HepG2 (cell line): ENCODE data around the gene HOXC5. TPM values are rescaled to one million over a fixed set of nuclear protein-coding genes. Genes with fewer than 3 reads are reported as not detected.

Experiments
- ATAC-seq: fragments of 200-7000 bp; cut with Tn5 transposase; 3 replicates; pipeline ENCODE4 v1.9.1; 2020; ENCODE audit warnings: mild to moderate bottlenecking, moderate library complexity
- BruUV-seq: library from RNA; stranded (reverse); fragments of 400-500 nt; replicated peaks from 2 replicates; lab custom pipeline; 2021; lab: Mats Ljungman, UMichigan
- CTCF ChIA-PET: fragments of 300-600 bp; formaldehyde crosslinking; extraction: SDS; loops from one replicate; lab custom pipeline; 2021; ENCODE audit warnings: low total read pairs, inconsistent platforms, low intra/inter-chr PET ratio; lab: Yijun Ruan, JAX
- POLR2A ChIA-PET: fragments of 350-600 bp; sonication (Branson Sonifier 250); formaldehyde crosslinking; loops from one replicate; lab custom pipeline; 2020; ENCODE audit warnings: antibody characterized with exemption, inconsistent platforms; lab: Yijun Ruan, JAX
- DNase-seq: peaks from one replicate; pipeline ENCODE4 v3.0.0-alpha.2; 2015; ENCODE audit warnings: low spot score
- FAIRE-seq: peaks from 3 replicates; lab custom pipeline; 2011; peaks lifted over from hg19 to GRCh38; lab: Jason Lieb, UNC
- H2AFZ ChIP-seq: one replicate; pipeline ENCODE4 v1.6.1; 2011; ENCODE audit warnings: low read length, inconsistent platforms
- H3K27ac ChIP-seq: fragments of 300-600 bp; 3 replicates; pipeline ENCODE4 v1.8.0; 2011; ENCODE audit warnings: mixed run types, mild to moderate bottlenecking, mixed read lengths, low read length, inconsistent platforms; ENCODE audit not compliant: insufficient read depth; ENCODE audit errors: extremely low read length
- H3K27me3 ChIP-seq, 2 experiments: fragments of 200-600 bp in 1 of 2; 2 replicates in 1 of 2; 3 replicates in 1 of 2; pipeline versions ENCODE4 v1.6.0 to v1.8.0; 2011; ENCODE audit warnings: low read length in 2 of 2, mild to moderate bottlenecking in 2 of 2, moderate library complexity in 2 of 2, inconsistent platforms in 1 of 2; ENCODE audit not compliant: insufficient read depth in 2 of 2, control insufficient read depth in 1 of 2
- H3K36me3 ChIP-seq, 2 experiments: fragments of 200-600 bp in 1 of 2; replicated peaks in 1 of 2; 2 replicates in 1 of 2; 3 replicates in 1 of 2; pipeline versions ENCODE4 v1.5.1 to v1.8.0; 2011; ENCODE audit warnings: low read length in 2 of 2, inconsistent platforms in 1 of 2; ENCODE audit not compliant: insufficient read depth in 2 of 2, control insufficient read depth in 1 of 2
- H3K4me1 ChIP-seq: 2 replicates; pipeline ENCODE4 v1.5.1; 2012; ENCODE audit warnings: low read length, inconsistent platforms; ENCODE audit not compliant: insufficient read depth
- H3K4me2 ChIP-seq: 2 replicates; pipeline ENCODE4 v1.6.0; 2011; ENCODE audit warnings: low read depth, low read length, inconsistent platforms
- H3K4me3 ChIP-seq, 3 experiments: fragments of 200-600 bp in 1 of 3; sonication (generic), shearing (Covaris generic) in 1 of 3; replicated peaks in 1 of 3; 2 replicates each; pipeline ENCODE4 v1.5.1; 2011 to 2016; ENCODE audit warnings: low read length in 3 of 3, inconsistent platforms in 2 of 3, low read depth in 2 of 3, mild to moderate bottlenecking in 2 of 3, control low read depth in 1 of 3, mixed read lengths in 1 of 3; ENCODE audit not compliant: insufficient read depth in 1 of 3
- H3K79me2 ChIP-seq: one replicate; pipeline ENCODE4 v1.6.1; 2011; ENCODE audit warnings: low read length, inconsistent platforms; ENCODE audit not compliant: insufficient read depth
- H3K9ac ChIP-seq: 2 replicates; pipeline ENCODE4 v1.6.0; 2011; ENCODE audit warnings: mild to moderate bottlenecking, low read depth, low read length, inconsistent platforms; ENCODE audit not compliant: insufficient read depth
- H3K9me3 ChIP-seq: 2 replicates; pipeline ENCODE4 v1.5.1; 2012; ENCODE audit warnings: mild to moderate bottlenecking, low read length
- H4K20me1 ChIP-seq: 2 replicates; pipeline ENCODE4 v1.6.0; 2011; ENCODE audit warnings: inconsistent platforms, mild to moderate bottlenecking, low read length, moderate library complexity; ENCODE audit not compliant: insufficient read depth
- GTF2F1 ChIP-seq: fragments of 150-350 bp; IDR thresholded peaks from 2 replicates; pipeline ENCODE4 v1.6.1; 2014; ENCODE audit warnings: low read length
- IRF2 ChIP-seq: IDR thresholded peaks from 2 replicates; pipeline ENCODE4 v1.6.1; 2018; ENCODE audit warnings: missing genetic modification reagents, missing compliant biosample characterization
- KLF15 ChIP-seq: sonication (generic); formaldehyde crosslinking; IDR thresholded peaks from 2 replicates; pipeline ENCODE4 v1.8.1; 2023; ENCODE audit warnings: borderline replicate concordance, mild to moderate bottlenecking, inconsistent platforms, missing genetic modification reagents, mixed read lengths
- NFATC3 ChIP-seq: sonication (generic); formaldehyde crosslinking; IDR thresholded peaks from 2 replicates; pipeline ENCODE4 v1.5.1; 2020; ENCODE audit warnings: mild to moderate bottlenecking, missing genetic modification reagents
- REL ChIP-seq: sonication (generic); formaldehyde crosslinking; conservative IDR thresholded peaks from 2 replicates; pipeline ENCODE4 v1.8.0; 2022; ENCODE audit warnings: mild to moderate bottlenecking, missing genetic modification reagents, moderate library complexity
- SYNCRIP ChIP-seq: fragments of 200-400 bp; formaldehyde crosslinking; IDR thresholded peaks from 2 replicates; pipeline ENCODE4 v1.6.1; 2018; ENCODE audit warnings: mild to moderate bottlenecking, low read depth, low read length; ENCODE audit not compliant: insufficient read depth
- ZBTB38 ChIP-seq: sonication (generic); formaldehyde crosslinking; IDR thresholded peaks from 2 replicates; pipeline ENCODE4 v1.5.1; 2020; ENCODE audit warnings: mild to moderate bottlenecking, missing genetic modification reagents
- ZNF484 ChIP-seq: sonication (generic); formaldehyde crosslinking; IDR thresholded peaks from 2 replicates; pipeline ENCODE4 v1.5.1; 2020; ENCODE audit warnings: mild to moderate bottlenecking, low read depth, missing genetic modification reagents, borderline replicate concordance
- whole genome bisulfite sequencing: methylation state at CpG from one replicate; pipeline ENCODE4 v1.1.6; 2017; ENCODE audit warnings: low lambda C conversion rate; 5-methylcytosine and 5-hydroxymethylcytosine counted together
- in situ Hi-C: cut with HindIII; loops from 2 replicates; pipeline ENCODE4 v1.10.0; 2017; ENCODE audit warnings: low pct_unique_long_range_greater_than_20kb; ENCODE audit not compliant: extremely low pct_ligation_motif_present
- intact Hi-C: fragments of 100-400 bp; cut with micrococcal nuclease; formaldehyde crosslinking; loops from one replicate; pipeline ENCODE4 v1.10.0; 2022; ENCODE audit not compliant: unreplicated experiment
- polyA plus RNA-seq, 8 experiments: library from polyadenylated mRNA; depleted of rRNA in 3 of 8; stranded (reverse) in 7 of 8; unstranded in 1 of 8; fragments of >200 nt; fragmentation: Illumina TruSeq in 4 of 8; extraction: Trizol in 4 of 8; gene quantifications; 2 replicates each; pipeline versions ENCODE4 v1.2.1 to v1.2.3, GENCODE V29; 2011 to 2016; ENCODE audit warnings: low read depth in 4 of 8, missing spikeins in 1 of 8, mixed read lengths in 1 of 8; ENCODE audit not compliant: insufficient read depth in 1 of 8
- total RNA-seq, 5 experiments: library from RNA; depleted of rRNA; stranded (reverse); fragments of >200 nt; fragmentation: Illumina TruSeq; extraction: Trizol; gene quantifications; 2 replicates each; pipeline ENCODE4 v1.2.3, GENCODE V29; 2016; ENCODE audit warnings: low read depth in 1 of 5
- TF ChIP-seq, protein P1 (sequence below): sonication (generic); formaldehyde crosslinking; IDR thresholded peaks from 2 replicates; pipeline ENCODE4 v1.8.0; 2022; ENCODE audit warnings: missing genetic modification reagents, mild to moderate bottlenecking, borderline replicate concordance

The HOXC5 gene
- total and polyA plus RNA-seq, 2 of the 13 experiments (the other 11 are each of a cell fraction or from before 2014, with no cell fraction given) = not detected

DNA sequence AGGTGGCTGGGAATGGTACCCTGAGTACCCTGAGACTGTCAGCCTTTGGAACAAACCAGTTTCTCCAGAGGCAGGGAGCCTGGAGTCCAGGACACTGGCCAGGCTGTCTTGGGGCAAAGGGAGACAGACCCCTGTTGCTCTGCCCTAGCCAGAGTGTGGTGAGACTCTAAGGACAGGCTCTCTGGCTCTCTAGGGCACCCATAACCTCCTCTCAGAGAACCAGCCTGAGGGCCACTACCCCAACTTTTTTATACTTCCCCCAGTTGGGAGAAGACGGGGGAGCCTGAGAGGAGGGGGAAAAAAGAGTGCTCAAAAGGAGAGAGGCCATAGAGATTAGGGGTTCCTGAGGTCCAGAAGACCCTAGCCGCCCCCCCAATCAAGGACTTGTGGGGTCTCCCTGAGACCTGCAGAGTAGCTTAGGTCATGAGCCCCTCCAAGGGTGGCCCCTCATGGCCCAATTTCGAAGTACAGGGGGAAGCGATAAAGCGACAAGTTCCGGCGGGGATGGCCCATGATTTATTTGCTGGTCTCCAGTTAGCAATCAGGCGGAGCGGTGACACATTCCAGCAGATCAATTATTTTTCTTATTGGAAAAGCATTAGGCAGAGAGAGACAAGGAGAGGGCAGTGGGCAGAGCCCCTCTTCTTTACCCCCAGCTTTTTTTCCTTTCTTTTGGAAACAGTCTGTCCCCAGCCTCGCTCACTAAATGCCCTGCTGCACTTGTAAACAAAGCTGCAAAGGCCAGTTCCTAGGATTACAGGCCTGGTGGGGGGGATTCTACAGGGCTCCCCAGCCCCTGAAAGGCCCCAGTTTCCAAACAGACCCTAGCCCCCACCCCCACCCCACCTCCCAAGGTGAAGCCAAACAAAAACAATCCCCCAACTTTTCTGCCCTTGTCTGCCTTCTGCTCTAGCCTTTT, 22.5 kb upstream of the HOXC5 start:
- Histone ChIP-seq H2AFZ (no peak overlapping the region), H4K20me1 (no peaks in the 10 kb centered on the region), H3K4me2 (no peak overlapping the region), H3K27ac (no peak overlapping the region), H3K9me3 (no peaks in the 10 kb centered on the region), H3K36me3 (no peaks in the 10 kb centered on the region), H3K9ac (no peak overlapping the region), H3K4me1 (peaks cover 30% of the 10 kb centered on the region), H3K4me3 (no peak overlapping the region), H3K27me3 (peaks cover 23 to 89% of the 10 kb centered on the region in 2 experiments), H3K79me2 (no peaks in the 10 kb centered on the region)
- ChIA-PET POLR2A (no interaction called here), CTCF (interaction anchor here (1.3 kb wide), 1 partner anchor 191 kb away, joined by 4 read pairs; no protein-coding TSS in a partner anchor)
- in situ Hi-C loops (loop anchor here (10.0 kb wide), 1 partner anchor 354 kb away; the partner anchor contains the start of gene GPR84), intact Hi-C loops (no loop called here)
- DNase-seq (no peak), FAIRE-seq (no peak), ATAC-seq (no peak)
- BruUV-seq = no TSS peak
- WGBS = 22% methylated on average over 5 of the region's 10 CpGs
- no peak for TF ChIP-seq REL (CRISPR knock-in tag)
- no peak for TF ChIP-seq GTF2F1
- TF ChIP-seq, protein P1, sequence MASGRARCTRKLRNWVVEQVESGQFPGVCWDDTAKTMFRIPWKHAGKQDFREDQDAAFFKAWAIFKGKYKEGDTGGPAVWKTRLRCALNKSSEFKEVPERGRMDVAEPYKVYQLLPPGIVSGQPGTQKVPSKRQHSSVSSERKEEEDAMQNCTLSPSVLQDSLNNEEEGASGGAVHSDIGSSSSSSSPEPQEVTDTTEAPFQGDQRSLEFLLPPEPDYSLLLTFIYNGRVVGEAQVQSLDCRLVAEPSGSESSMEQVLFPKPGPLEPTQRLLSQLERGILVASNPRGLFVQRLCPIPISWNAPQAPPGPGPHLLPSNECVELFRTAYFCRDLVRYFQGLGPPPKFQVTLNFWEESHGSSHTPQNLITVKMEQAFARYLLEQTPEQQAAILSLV (CRISPR knock-in tag) = no peak
- TF ChIP-seq SYNCRIP = no peak
- TF ChIP-seq IRF2 (CRISPR knock-in tag) = no peak
- no peak for TF ChIP-seq NFATC3 (CRISPR knock-in tag)
- TF ChIP-seq KLF15 = no peak
- no peak for TF ChIP-seq ZBTB38 (CRISPR knock-in tag)
- no peak for TF ChIP-seq ZNF484 (CRISPR knock-in tag)
